HepG2 (cell line): ENCODE results near the gene CADM1. TPM values are rescaled to one million over a fixed set of nuclear protein-coding genes. Genes with fewer than 3 reads are reported as not detected.

Source experiments
- ATAC-seq: fragments of 200-7000 bp; cut with Tn5 transposase; 3 replicates; pipeline ENCODE4 v1.9.1; 2020; ENCODE audit warnings: mild to moderate bottlenecking, moderate library complexity
- BruUV-seq: library from RNA; stranded (reverse); fragments of 400-500 nt; replicated peaks from 2 replicates; lab custom pipeline; 2021; lab: Mats Ljungman, UMichigan
- CTCF ChIA-PET: fragments of 300-600 bp; formaldehyde crosslinking; extraction: SDS; loops from one replicate; lab custom pipeline; 2021; ENCODE audit warnings: low total read pairs, inconsistent platforms, low intra/inter-chr PET ratio; lab: Yijun Ruan, JAX
- POLR2A ChIA-PET: fragments of 350-600 bp; sonication (Branson Sonifier 250); formaldehyde crosslinking; loops from one replicate; lab custom pipeline; 2020; ENCODE audit warnings: antibody characterized with exemption, inconsistent platforms; lab: Yijun Ruan, JAX
- DNase-seq: peaks from one replicate; pipeline ENCODE4 v3.0.0-alpha.2; 2015; ENCODE audit warnings: low spot score
- FAIRE-seq: peaks from 3 replicates; lab custom pipeline; 2011; peaks lifted over from hg19 to GRCh38; lab: Jason Lieb, UNC
- H2AFZ ChIP-seq: one replicate; pipeline ENCODE4 v1.6.1; 2011; ENCODE audit warnings: low read length, inconsistent platforms
- H3K27ac ChIP-seq: fragments of 300-600 bp; 3 replicates; pipeline ENCODE4 v1.8.0; 2011; ENCODE audit warnings: mixed run types, mild to moderate bottlenecking, mixed read lengths, low read length, inconsistent platforms; ENCODE audit not compliant: insufficient read depth; ENCODE audit errors: extremely low read length
- H3K27me3 ChIP-seq, 2 experiments: fragments of 200-600 bp in 1 of 2; 2 replicates in 1 of 2; 3 replicates in 1 of 2; pipeline versions ENCODE4 v1.6.0 to v1.8.0; 2011; ENCODE audit warnings: low read length in 2 of 2, mild to moderate bottlenecking in 2 of 2, moderate library complexity in 2 of 2, inconsistent platforms in 1 of 2; ENCODE audit not compliant: insufficient read depth in 2 of 2, control insufficient read depth in 1 of 2
- H3K36me3 ChIP-seq, 2 experiments: fragments of 200-600 bp in 1 of 2; replicated peaks in 1 of 2; 2 replicates in 1 of 2; 3 replicates in 1 of 2; pipeline versions ENCODE4 v1.5.1 to v1.8.0; 2011; ENCODE audit warnings: low read length in 2 of 2, inconsistent platforms in 1 of 2; ENCODE audit not compliant: insufficient read depth in 2 of 2, control insufficient read depth in 1 of 2
- H3K4me1 ChIP-seq: 2 replicates; pipeline ENCODE4 v1.5.1; 2012; ENCODE audit warnings: low read length, inconsistent platforms; ENCODE audit not compliant: insufficient read depth
- H3K4me2 ChIP-seq: 2 replicates; pipeline ENCODE4 v1.6.0; 2011; ENCODE audit warnings: low read depth, low read length, inconsistent platforms
- H3K4me3 ChIP-seq, 3 experiments: fragments of 200-600 bp in 1 of 3; sonication (generic), shearing (Covaris generic) in 1 of 3; replicated peaks in 1 of 3; 2 replicates each; pipeline ENCODE4 v1.5.1; 2011 to 2016; ENCODE audit warnings: low read length in 3 of 3, inconsistent platforms in 2 of 3, low read depth in 2 of 3, mild to moderate bottlenecking in 2 of 3, control low read depth in 1 of 3, mixed read lengths in 1 of 3; ENCODE audit not compliant: insufficient read depth in 1 of 3
- H3K79me2 ChIP-seq: one replicate; pipeline ENCODE4 v1.6.1; 2011; ENCODE audit warnings: low read length, inconsistent platforms; ENCODE audit not compliant: insufficient read depth
- H3K9ac ChIP-seq: 2 replicates; pipeline ENCODE4 v1.6.0; 2011; ENCODE audit warnings: mild to moderate bottlenecking, low read depth, low read length, inconsistent platforms; ENCODE audit not compliant: insufficient read depth
- H3K9me3 ChIP-seq: 2 replicates; pipeline ENCODE4 v1.5.1; 2012; ENCODE audit warnings: mild to moderate bottlenecking, low read length
- H4K20me1 ChIP-seq: 2 replicates; pipeline ENCODE4 v1.6.0; 2011; ENCODE audit warnings: inconsistent platforms, mild to moderate bottlenecking, low read length, moderate library complexity; ENCODE audit not compliant: insufficient read depth
- BCL6 ChIP-seq: IDR thresholded peaks from 2 replicates; pipeline ENCODE4 v1.6.1; 2016; ENCODE audit warnings: missing genetic modification reagents, missing compliant biosample characterization
- CEBPB ChIP-seq: IDR thresholded peaks from 2 replicates; pipeline ENCODE4 v1.6.1; 2011; ENCODE audit warnings: low read depth, low read length, improper control_type of control experiment, borderline replicate concordance
- CEBPG ChIP-seq: IDR thresholded peaks from 2 replicates; pipeline ENCODE4 v1.6.1; 2016
- CENPT ChIP-seq: sonication (generic); formaldehyde crosslinking; IDR thresholded peaks from 2 replicates; pipeline ENCODE4 v1.8.0; 2022; ENCODE audit warnings: low read depth, mild to moderate bottlenecking, moderate library complexity, missing genetic modification reagents
- FOSL1 ChIP-seq: sonication (generic); formaldehyde crosslinking; IDR thresholded peaks from 2 replicates; pipeline ENCODE4 v1.9.0; 2021; ENCODE audit warnings: missing genetic modification reagents, borderline replicate concordance
- FOSL2 ChIP-seq: sonication (generic); formaldehyde crosslinking; IDR thresholded peaks from 2 replicates; pipeline ENCODE4 v1.4.0; 2020; ENCODE audit warnings: missing genetic modification reagents
- HMG20A ChIP-seq: IDR thresholded peaks from 2 replicates; pipeline ENCODE4 v1.6.1; 2016; ENCODE audit warnings: borderline replicate concordance
- NCOA2 ChIP-seq: sonication (generic); formaldehyde crosslinking; IDR thresholded peaks from 2 replicates; pipeline ENCODE4 v1.8.0; 2022; ENCODE audit warnings: inconsistent platforms
- NR2F6 ChIP-seq, 2 experiments: IDR thresholded peaks; 2 replicates each; pipeline ENCODE4 v1.6.1; 2016; ENCODE audit warnings: antibody characterized with exemption in 1 of 2, mild to moderate bottlenecking in 1 of 2
- RNF2 ChIP-seq: fragments of 450-650 bp; conservative IDR thresholded peaks from 2 replicates; pipeline ENCODE4 v1.6.1; 2016; ENCODE audit warnings: low read depth
- SAP130 ChIP-seq: IDR thresholded peaks from 2 replicates; pipeline ENCODE4 v1.6.1; 2016; ENCODE audit warnings: low read depth
- SOX6 ChIP-seq, 2 experiments: fragments of 450-650 bp in 1 of 2; sonication (generic) in 1 of 2; formaldehyde crosslinking in 1 of 2; IDR thresholded peaks; 2 replicates each; pipeline versions ENCODE4 v1.4.0 to v1.6.1; 2017 to 2020; ENCODE audit warnings: antibody characterized with exemption in 1 of 2, mild to moderate bottlenecking in 1 of 2, missing genetic modification reagents in 1 of 2
- ZBTB1 ChIP-seq: sonication (generic); formaldehyde crosslinking; IDR thresholded peaks from 2 replicates; pipeline ENCODE4 v1.4.0; 2020; ENCODE audit warnings: missing genetic modification reagents, borderline replicate concordance
- ZBTB21 ChIP-seq: sonication (generic); formaldehyde crosslinking; IDR thresholded peaks from 2 replicates; pipeline ENCODE4 v1.4.0; 2020; ENCODE audit warnings: missing genetic modification reagents
- ZFP37 ChIP-seq: sonication (generic); formaldehyde crosslinking; IDR thresholded peaks from 2 replicates; pipeline ENCODE4 v1.4.0; 2020; ENCODE audit warnings: missing genetic modification reagents, borderline replicate concordance
- ZNF550 ChIP-seq: sonication (generic); formaldehyde crosslinking; IDR thresholded peaks from 2 replicates; pipeline ENCODE4 v1.4.0; 2020; ENCODE audit warnings: mild to moderate bottlenecking, missing genetic modification reagents, borderline replicate concordance
- WGBS: methylation state at CpG from one replicate; pipeline ENCODE4 v1.1.6; 2017; ENCODE audit warnings: low lambda C conversion rate; 5-methylcytosine and 5-hydroxymethylcytosine counted together
- in situ Hi-C: cut with HindIII; loops from 2 replicates; pipeline ENCODE4 v1.10.0; 2017; ENCODE audit warnings: low pct_unique_long_range_greater_than_20kb; ENCODE audit not compliant: extremely low pct_ligation_motif_present
- intact Hi-C: fragments of 100-400 bp; cut with micrococcal nuclease; formaldehyde crosslinking; loops from one replicate; pipeline ENCODE4 v1.10.0; 2022; ENCODE audit not compliant: unreplicated experiment
- polyA plus RNA-seq, 8 experiments: library from polyadenylated mRNA; depleted of rRNA in 3 of 8; stranded (reverse) in 7 of 8; unstranded in 1 of 8; fragments of >200 nt; fragmentation: Illumina TruSeq in 4 of 8; extraction: Trizol in 4 of 8; gene quantifications; 2 replicates each; pipeline versions ENCODE4 v1.2.1 to v1.2.3, GENCODE V29; 2011 to 2016; ENCODE audit warnings: low read depth in 4 of 8, missing spikeins in 1 of 8, mixed read lengths in 1 of 8; ENCODE audit not compliant: insufficient read depth in 1 of 8
- total RNA-seq, 5 experiments: library from RNA; depleted of rRNA; stranded (reverse); fragments of >200 nt; fragmentation: Illumina TruSeq; extraction: Trizol; gene quantifications; 2 replicates each; pipeline ENCODE4 v1.2.3, GENCODE V29; 2016; ENCODE audit warnings: low read depth in 1 of 5
- TF ChIP-seq, protein P1 (sequence below): sonication (generic); formaldehyde crosslinking; IDR thresholded peaks from 2 replicates; pipeline ENCODE4 v1.4.0; 2020; ENCODE audit warnings: missing genetic modification reagents, borderline replicate concordance
- TF ChIP-seq, protein P2 (sequence below): sonication (generic); formaldehyde crosslinking; IDR thresholded peaks from 2 replicates; pipeline ENCODE4 v1.4.0; 2020; ENCODE audit warnings: missing genetic modification reagents
- TF ChIP-seq, protein P3 (sequence below): sonication (generic); formaldehyde crosslinking; IDR thresholded peaks from 2 replicates; pipeline ENCODE4 v1.4.0; 2020; ENCODE audit warnings: missing genetic modification reagents, borderline replicate concordance

The CADM1 gene
- total and polyA plus RNA-seq, 2 of the 13 experiments (the other 11 are each of a cell fraction or from before 2014, with no cell fraction given), result 71.3 to 122 TPM

DNA sequence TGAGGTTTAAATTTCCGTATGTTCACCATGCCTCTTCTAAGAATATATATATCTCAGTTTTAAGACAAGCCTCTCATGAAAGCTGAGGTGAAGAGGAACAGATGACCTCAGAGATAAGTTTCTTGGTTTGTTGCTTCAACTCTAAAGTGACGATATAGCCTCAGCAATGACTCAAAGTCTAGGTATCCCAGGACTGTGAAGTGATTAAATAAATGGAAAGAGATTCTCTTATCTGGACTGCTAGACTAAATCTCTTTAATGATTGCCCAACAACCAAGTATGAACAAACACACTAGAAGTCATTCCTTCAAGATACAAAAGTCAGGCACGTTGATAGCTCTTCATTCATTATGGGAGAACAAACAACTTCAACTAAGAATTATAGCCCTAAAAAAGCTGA lies 15.3 kb downstream of the CADM1 start:
- H3K27me3 ChIP-seq, result no peaks in the 10 kb centered on the region
- in situ Hi-C loops (no loop called here), intact Hi-C loops (no loop called here)
- H2AFZ ChIP-seq, result no peak overlapping the region
- WGBS, result 35% methylated on average over 3 of the region's 3 CpGs
- no peak overlapping the region for H3K4me3 ChIP-seq
- H3K36me3 ChIP-seq, result no peaks in the 10 kb centered on the region
- ChIA-PET POLR2A (interaction anchor here (0.9 to 1.0 kb wide), 2 partner anchors 12 to 15 kb away, joined by 3 to 5 read pairs; partner anchors contain the start of gene CADM1), CTCF (no interaction called here)
- no peak overlapping the region for H3K4me2 ChIP-seq
- ATAC-seq (no peak), DNase-seq (peak; percentile 72), FAIRE-seq (no peak)
- no peaks in the 10 kb centered on the region for H3K9me3 ChIP-seq
- BruUV-seq, result no TSS peak
- TF ChIP-seq SOX6 (IDR thresholded peaks at IDR 0.05) (no peak), SOX6 (CRISPR knock-in tag; IDR thresholded peaks at IDR 0.05) (no peak), NR2F6 (IDR thresholded peaks at IDR 0.05) (0 out of 2 replicates have a peak, but pooled peaks have one; percentile 23), NR2F6 (CRISPR knock-in tag; IDR thresholded peaks at IDR 0.05) (peak; percentile 15; the same call in 1 of the 2 replicates), ZBTB21 (CRISPR knock-in tag) (peak; percentile 45; the same call in 1 of the 2 replicates), SAP130 (CRISPR knock-in tag) (0 out of 2 replicates have a peak, but pooled peaks have one; percentile 6), FOSL2 (CRISPR knock-in tag) (peak; percentile 56; the same call in 1 of the 2 replicates), CENPT (no peak), CEBPB (peak; percentile 39; the same call in 1 of the 2 replicates), ZNF550 (no peak), NCOA2 (CRISPR knock-in tag) (peak; percentile 37; the same call in 1 of the 2 replicates), FOSL1 (CRISPR knock-in tag) (peak; percentile 35; the same call in 1 of the 2 replicates), CEBPG (peak; percentile 56; the same call in 1 of the 2 replicates), HMG20A (CRISPR knock-in tag) (0 out of 2 replicates have a peak, but pooled peaks have one; percentile 11), ZBTB1 (no peak), BCL6 (CRISPR knock-in tag) (peak; percentile 47; the same call in 1 of the 2 replicates), RNF2 (no peak), ZFP37 (CRISPR knock-in tag) (no peak)
- TF ChIP-seq, protein P1, sequence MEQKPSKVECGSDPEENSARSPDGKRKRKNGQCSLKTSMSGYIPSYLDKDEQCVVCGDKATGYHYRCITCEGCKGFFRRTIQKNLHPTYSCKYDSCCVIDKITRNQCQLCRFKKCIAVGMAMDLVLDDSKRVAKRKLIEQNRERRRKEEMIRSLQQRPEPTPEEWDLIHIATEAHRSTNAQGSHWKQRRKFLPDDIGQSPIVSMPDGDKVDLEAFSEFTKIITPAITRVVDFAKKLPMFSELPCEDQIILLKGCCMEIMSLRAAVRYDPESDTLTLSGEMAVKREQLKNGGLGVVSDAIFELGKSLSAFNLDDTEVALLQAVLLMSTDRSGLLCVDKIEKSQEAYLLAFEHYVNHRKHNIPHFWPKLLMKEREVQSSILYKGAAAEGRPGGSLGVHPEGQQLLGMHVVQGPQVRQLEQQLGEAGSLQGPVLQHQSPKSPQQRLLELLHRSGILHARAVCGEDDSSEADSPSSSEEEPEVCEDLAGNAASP (CRISPR knock-in tag), result no peak
- TF ChIP-seq, protein P2, sequence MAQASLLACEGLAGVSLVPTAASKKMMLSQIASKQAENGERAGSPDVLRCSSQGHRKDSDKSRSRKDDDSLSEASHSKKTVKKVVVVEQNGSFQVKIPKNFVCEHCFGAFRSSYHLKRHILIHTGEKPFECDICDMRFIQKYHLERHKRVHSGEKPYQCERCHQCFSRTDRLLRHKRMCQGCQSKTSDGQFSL, result no peak
- TF ChIP-seq, protein P3, sequence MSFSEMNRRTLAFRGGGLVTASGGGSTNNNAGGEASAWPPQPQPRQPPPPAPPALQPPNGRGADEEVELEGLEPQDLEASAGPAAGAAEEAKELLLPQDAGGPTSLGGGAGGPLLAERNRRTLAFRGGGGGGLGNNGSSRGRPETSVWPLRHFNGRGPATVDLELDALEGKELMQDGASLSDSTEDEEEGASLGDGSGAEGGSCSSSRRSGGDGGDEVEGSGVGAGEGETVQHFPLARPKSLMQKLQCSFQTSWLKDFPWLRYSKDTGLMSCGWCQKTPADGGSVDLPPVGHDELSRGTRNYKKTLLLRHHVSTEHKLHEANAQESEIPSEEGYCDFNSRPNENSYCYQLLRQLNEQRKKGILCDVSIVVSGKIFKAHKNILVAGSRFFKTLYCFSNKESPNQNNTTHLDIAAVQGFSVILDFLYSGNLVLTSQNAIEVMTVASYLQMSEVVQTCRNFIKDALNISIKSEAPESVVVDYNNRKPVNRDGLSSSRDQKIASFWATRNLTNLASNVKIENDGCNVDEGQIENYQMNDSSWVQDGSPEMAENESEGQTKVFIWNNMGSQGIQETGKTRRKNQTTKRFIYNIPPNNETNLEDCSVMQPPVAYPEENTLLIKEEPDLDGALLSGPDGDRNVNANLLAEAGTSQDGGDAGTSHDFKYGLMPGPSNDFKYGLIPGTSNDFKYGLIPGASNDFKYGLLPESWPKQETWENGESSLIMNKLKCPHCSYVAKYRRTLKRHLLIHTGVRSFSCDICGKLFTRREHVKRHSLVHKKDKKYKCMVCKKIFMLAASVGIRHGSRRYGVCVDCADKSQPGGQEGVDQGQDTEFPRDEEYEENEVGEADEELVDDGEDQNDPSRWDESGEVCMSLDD (CRISPR knock-in tag), result no peak
- H3K4me1 ChIP-seq, result peaks cover 50% of the 10 kb centered on the region
- H4K20me1 ChIP-seq, result no peaks in the 10 kb centered on the region; the same call in 1 of the 2 replicates
- no peak overlapping the region for H3K9ac ChIP-seq
- peak overlapping the region; percentile 10 for H3K27ac ChIP-seq
- H3K79me2 ChIP-seq, result peaks cover 71% of the 10 kb centered on the region
